ENCODE measurements around the gene MYO16.

DNA sequence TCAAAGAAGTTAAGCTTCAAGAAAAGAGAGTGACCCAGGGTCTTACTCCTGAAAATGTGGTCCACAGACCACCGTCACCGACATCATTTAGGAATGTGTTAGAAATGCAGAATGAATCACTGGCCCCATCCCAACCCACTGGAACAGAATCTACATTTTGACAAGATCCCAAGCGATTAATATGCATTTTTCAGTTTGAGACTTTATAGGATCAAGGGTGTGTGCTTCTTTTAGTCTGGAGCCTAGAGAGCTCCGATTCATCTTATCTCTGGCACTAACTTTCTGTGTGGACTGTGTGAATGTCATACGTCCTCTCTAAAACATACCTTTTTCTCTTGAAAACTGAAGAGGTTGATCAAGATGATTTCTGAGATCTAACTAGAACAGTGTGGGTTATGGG lies 484.8 kb downstream of the MYO16 start:
- TF ChIP-seq, protein P1, sequence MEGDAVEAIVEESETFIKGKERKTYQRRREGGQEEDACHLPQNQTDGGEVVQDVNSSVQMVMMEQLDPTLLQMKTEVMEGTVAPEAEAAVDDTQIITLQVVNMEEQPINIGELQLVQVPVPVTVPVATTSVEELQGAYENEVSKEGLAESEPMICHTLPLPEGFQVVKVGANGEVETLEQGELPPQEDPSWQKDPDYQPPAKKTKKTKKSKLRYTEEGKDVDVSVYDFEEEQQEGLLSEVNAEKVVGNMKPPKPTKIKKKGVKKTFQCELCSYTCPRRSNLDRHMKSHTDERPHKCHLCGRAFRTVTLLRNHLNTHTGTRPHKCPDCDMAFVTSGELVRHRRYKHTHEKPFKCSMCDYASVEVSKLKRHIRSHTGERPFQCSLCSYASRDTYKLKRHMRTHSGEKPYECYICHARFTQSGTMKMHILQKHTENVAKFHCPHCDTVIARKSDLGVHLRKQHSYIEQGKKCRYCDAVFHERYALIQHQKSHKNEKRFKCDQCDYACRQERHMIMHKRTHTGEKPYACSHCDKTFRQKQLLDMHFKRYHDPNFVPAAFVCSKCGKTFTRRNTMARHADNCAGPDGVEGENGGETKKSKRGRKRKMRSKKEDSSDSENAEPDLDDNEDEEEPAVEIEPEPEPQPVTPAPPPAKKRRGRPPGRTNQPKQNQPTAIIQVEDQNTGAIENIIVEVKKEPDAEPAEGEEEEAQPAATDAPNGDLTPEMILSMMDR (IDR thresholded peaks at IDR 0.05): no peak
- no peak for TF ChIP-seq POLR2A (IDR thresholded peaks at IDR 0.05)
- TF ChIP-seq EP300 (IDR thresholded peaks at IDR 0.05): no peak

Data from ovary (tissue), 3 donors.